Left ventricle myocardium inferior (tissue), 1 donor: ENCODE measurements around the gene CAV2. TPM values are rescaled to one million over a fixed set of nuclear protein-coding genes. Genes with fewer than 3 reads are reported as not detected.

Experiments used
- DNase-seq: peaks from one replicate; pipeline ENCODE4 v3.0.0-alpha.2; 2020
- H3K27ac ChIP-seq: fragments of 200-600 bp; replicated peaks from 2 replicates; pipeline ENCODE4 v1.8.0; 2021
- H3K27me3 ChIP-seq: fragments of 200-600 bp; 2 replicates; pipeline ENCODE4 v1.8.0; 2021; ENCODE audit warnings: low read depth
- H3K36me3 ChIP-seq: fragments of 200-600 bp; 2 replicates; pipeline ENCODE4 v1.8.0; 2021
- H3K4me1 ChIP-seq: fragments of 200-600 bp; 2 replicates; pipeline ENCODE4 v1.8.0; 2021
- H3K4me3 ChIP-seq: fragments of 200-600 bp; 2 replicates; pipeline ENCODE4 v1.8.0; 2021; ENCODE audit warnings: mild to moderate bottlenecking, moderate library complexity
- H3K9me3 ChIP-seq: fragments of 200-600 bp; replicated peaks from 2 replicates; pipeline ENCODE4 v1.8.0; 2021
- intact Hi-C: fragments of 100-400 bp; cut with micrococcal nuclease; formaldehyde crosslinking; loops from one replicate; pipeline ENCODE4 v1.11.0; 2022
- total RNA-seq: library from RNA; stranded (reverse); fragmentation: NEBNext Ultra II Directional; extraction: Animal tissue kit (Norgen Biotek cat#: 25700); gene quantifications from one replicate; pipeline ENCODE4 v1.2.1, GENCODE V29; 2021
- TF ChIP-seq, protein P1 (sequence below): fragments of 200-600 bp; IDR thresholded peaks from 2 replicates; pipeline ENCODE4 v1.8.0; 2021; ENCODE audit warnings: antibody characterized with exemption, mild to moderate bottlenecking, borderline replicate concordance
- donor health status: DM: no; HTN: yes; CAD: no; lungs with severe emphysema.

CAV2 gene
- total RNA-seq, 1 donor from 2014 or later = 196 TPM

DNA sequence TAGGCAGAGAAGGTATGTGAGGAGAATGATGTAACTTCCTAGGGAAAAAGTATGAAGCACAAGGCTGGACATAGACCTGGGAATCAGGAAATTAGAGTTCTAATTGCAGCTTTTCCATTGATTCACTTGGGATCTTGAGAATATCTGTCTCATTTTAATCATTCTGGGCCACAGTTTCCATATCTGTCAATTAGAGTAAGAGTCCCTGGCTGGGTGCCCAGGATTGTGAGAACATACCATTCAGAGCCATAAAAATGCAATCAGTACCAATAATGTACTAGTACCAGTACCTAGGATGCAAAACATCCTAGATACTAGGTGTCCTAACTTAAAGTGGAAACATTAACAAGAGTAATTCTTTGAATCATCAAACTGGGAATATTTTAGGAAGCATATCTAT lies 54.9 kb downstream of the CAV2 start:
- peaks cover 47% of the 10 kb centered on the region for H3K36me3 ChIP-seq
- DNase-seq = peak; percentile 50
- intact Hi-C loops = no loop called here
- H3K4me1 ChIP-seq = peaks cover 98% of the 10 kb centered on the region
- H3K27me3 ChIP-seq = no peaks in the 10 kb centered on the region
- no peak overlapping the region for H3K4me3 ChIP-seq
- no peaks in the 10 kb centered on the region for H3K9me3 ChIP-seq
- TF ChIP-seq, protein P1, sequence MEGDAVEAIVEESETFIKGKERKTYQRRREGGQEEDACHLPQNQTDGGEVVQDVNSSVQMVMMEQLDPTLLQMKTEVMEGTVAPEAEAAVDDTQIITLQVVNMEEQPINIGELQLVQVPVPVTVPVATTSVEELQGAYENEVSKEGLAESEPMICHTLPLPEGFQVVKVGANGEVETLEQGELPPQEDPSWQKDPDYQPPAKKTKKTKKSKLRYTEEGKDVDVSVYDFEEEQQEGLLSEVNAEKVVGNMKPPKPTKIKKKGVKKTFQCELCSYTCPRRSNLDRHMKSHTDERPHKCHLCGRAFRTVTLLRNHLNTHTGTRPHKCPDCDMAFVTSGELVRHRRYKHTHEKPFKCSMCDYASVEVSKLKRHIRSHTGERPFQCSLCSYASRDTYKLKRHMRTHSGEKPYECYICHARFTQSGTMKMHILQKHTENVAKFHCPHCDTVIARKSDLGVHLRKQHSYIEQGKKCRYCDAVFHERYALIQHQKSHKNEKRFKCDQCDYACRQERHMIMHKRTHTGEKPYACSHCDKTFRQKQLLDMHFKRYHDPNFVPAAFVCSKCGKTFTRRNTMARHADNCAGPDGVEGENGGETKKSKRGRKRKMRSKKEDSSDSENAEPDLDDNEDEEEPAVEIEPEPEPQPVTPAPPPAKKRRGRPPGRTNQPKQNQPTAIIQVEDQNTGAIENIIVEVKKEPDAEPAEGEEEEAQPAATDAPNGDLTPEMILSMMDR = no peak
- peak overlapping the region; percentile 84 for H3K27ac ChIP-seq

DNA sequence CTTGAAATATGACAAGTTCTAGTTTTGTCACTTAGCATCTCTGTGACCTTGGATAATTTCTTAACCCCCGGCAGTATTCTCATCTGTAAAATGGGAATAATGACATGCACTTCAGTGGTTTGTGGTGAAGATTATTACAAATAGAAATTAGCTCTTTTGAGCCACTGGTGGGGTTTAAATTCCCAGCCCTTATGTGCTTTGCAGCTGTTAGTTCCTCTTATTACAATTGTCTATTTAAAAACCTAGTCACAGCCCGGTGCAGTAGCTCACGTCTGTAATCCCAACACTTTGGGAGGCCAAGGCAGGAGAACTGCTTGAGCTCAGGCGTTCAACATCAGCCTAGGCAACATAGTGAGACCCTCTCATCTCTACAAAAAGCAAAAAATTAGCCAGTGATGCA lies 55.4 kb downstream of the CAV2 start:
- peak overlapping the region; percentile 84 for H3K27ac ChIP-seq
- no peaks in the 10 kb centered on the region for H3K9me3 ChIP-seq
- intact Hi-C loops = no loop called here
- peaks cover 47% of the 10 kb centered on the region for H3K36me3 ChIP-seq
- H3K4me3 ChIP-seq = no peak overlapping the region
- TF ChIP-seq, protein P1 = no peak
- DNase-seq = no peak
- H3K27me3 ChIP-seq = no peaks in the 10 kb centered on the region
- peaks cover 98% of the 10 kb centered on the region for H3K4me1 ChIP-seq

DNA sequence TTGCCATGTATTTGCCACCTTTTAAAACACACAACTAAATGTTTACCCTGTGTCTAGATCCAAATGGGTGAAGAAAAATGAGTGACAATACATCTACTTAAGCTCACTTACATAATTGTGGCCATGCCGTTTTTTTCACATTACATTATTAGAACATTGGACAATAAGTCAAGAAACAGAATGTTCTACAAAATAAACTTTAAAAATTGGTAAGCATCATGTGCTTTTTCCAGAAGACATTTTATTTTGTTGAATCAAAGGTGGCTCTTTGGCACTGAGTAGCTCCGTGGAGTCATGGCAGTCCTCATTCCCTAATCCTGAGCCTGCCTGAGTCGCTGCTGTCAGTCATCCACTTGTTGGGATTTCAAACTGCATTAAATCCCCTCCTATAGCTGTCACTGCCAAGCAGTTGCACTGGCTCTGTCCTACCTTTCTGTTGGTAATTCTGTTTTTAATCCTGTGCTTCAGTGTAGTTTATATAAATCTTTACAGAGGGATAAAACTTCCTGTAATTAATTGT lies 57.6 kb downstream of the CAV2 start:
- intact Hi-C loops = no loop called here
- DNase-seq = no peak
- Histone ChIP-seq H3K9me3 (no peaks in the 10 kb centered on the region), H3K36me3 (peaks cover 39% of the 10 kb centered on the region), H3K27me3 (no peaks in the 10 kb centered on the region), H3K4me3 (no peak overlapping the region), H3K4me1 (peaks cover 95% of the 10 kb centered on the region), H3K27ac (peak overlapping the region; percentile 73)
- TF ChIP-seq, protein P1 = no peak

DNA sequence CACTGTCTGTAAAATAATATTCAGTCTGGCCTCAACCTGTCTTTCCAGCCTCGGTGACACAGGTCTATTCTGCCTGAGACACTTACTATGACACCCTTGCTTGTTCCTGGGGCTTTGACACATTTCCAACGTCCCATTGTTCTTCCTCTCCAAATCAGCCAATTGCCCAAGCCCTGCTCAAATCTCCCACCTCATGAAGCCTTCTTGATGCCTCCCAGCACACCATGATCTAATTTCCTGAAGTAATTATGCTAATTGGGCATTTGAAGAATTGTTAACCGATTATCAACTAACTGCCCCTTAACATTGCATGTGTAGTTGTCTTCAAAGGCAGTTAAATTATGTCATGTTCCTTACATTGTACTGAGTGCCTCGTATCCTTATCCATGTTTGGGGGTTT lies 58.4 kb downstream of the CAV2 start:
- peak overlapping the region; percentile 73 for H3K27ac ChIP-seq
- H3K9me3 ChIP-seq = no peaks in the 10 kb centered on the region
- peaks cover 91% of the 10 kb centered on the region for H3K4me1 ChIP-seq
- no peaks in the 10 kb centered on the region for H3K27me3 ChIP-seq
- DNase-seq = no peak
- no peak overlapping the region for H3K4me3 ChIP-seq
- peaks cover 33% of the 10 kb centered on the region for H3K36me3 ChIP-seq
- intact Hi-C loops = no loop called here
- TF ChIP-seq, protein P1 = no peak

Other genes with a start within 250 kb of the CAV2 start
- 266 TPM for gene CAV1, start 25.3 kb downstream of the CAV2 start, total RNA-seq
- 13.1 TPM for gene MET, start 172.5 kb downstream of the CAV2 start, total RNA-seq